ENCODE measurements around the gene TTI1. TPM values are rescaled to one million over a fixed set of nuclear protein-coding genes. Genes with fewer than 3 reads are reported as not detected.

Gene TTI1
- total RNA-seq, 2 experiments from 2014 or later = 10.6 to 11.4 TPM

DNA sequence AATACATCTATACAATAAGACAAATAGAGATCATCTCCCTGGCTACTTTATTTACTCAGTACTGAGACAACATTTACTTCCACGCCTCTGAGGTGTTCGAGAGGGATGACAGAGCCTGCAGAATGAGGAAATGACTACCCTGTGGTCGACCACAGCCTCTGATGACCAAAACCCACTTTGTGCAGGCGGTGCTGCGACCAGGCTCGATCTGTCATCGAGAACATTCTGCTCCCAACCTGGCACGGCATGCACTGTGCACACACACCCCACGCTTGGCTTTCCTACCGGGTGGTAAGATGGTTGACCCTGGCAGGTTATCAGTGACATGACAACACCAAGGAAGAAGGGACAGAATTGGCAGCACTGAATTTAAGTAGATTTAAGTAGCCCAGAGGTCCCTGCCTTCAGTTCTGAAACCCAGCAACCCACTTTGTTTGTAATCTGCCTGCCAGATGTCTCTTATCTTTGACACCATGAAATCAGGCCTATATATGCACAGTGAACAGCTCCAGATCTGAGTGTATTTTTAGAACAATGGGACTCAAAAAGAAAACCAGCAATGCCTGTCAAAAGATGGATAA lies 42.6 kb downstream of the TTI1 start:
- Histone ChIP-seq H3K27me3 (ENCODE audit: control insufficient read depth in 1 of 2, insufficient read depth in 2 of 2, low read length in 2 of 2) (no peaks in the 10 kb centered on the region), H3K4me1 (ENCODE audit: insufficient read depth, low read length) (peaks cover 13% of the 10 kb centered on the region), H3K36me3 (ENCODE audit: insufficient read depth, low read length) (peaks cover 42% of the 10 kb centered on the region), H3K4me3 (ENCODE audit: low read length) (no peak overlapping the region), H3K9me3 (ENCODE audit: control insufficient read depth in 1 of 2, insufficient read depth in 1 of 2, low read length in 2 of 2) (no peaks in the 10 kb centered on the region), H3K27ac (ENCODE audit: low read depth in 1 of 2, low read length in 2 of 2) (no peak overlapping the region)
- Mint-ChIP-seq H3K27me3 (no peaks in the 10 kb centered on the region), H3K4me3 (no peak overlapping the region), H3K36me3 (ENCODE audit: low read depth) (peaks cover 76% of the 10 kb centered on the region), H3K27ac (peak overlapping the region; percentile 68), H3K4me1 (ENCODE audit: low read depth) (peaks cover 24% of the 10 kb centered on the region), H3K9me3 (no peaks in the 10 kb centered on the region)
- intact Hi-C loops (cut with DNase I, micrococcal nuclease) = loop anchor here in 1 of 2 experiments (5.0 kb wide), 1 partner anchor 78 kb away; no protein-coding TSS in a partner anchor
- TF ChIP-seq, protein P1, sequence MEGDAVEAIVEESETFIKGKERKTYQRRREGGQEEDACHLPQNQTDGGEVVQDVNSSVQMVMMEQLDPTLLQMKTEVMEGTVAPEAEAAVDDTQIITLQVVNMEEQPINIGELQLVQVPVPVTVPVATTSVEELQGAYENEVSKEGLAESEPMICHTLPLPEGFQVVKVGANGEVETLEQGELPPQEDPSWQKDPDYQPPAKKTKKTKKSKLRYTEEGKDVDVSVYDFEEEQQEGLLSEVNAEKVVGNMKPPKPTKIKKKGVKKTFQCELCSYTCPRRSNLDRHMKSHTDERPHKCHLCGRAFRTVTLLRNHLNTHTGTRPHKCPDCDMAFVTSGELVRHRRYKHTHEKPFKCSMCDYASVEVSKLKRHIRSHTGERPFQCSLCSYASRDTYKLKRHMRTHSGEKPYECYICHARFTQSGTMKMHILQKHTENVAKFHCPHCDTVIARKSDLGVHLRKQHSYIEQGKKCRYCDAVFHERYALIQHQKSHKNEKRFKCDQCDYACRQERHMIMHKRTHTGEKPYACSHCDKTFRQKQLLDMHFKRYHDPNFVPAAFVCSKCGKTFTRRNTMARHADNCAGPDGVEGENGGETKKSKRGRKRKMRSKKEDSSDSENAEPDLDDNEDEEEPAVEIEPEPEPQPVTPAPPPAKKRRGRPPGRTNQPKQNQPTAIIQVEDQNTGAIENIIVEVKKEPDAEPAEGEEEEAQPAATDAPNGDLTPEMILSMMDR (IDR thresholded peaks at IDR 0.05) = no peak
- ChIA-PET CTCF (no interaction called here), POLR2A (no interaction called here)
- ATAC-seq (ENCODE audit: poor library complexity) (peak; percentile 70), DNase-seq (peak in 9 of 14 experiments; percentile 6 to 77 (median 21))

GRCh38 chr20:37989601-37990295 lies 43.5 kb downstream of the TTI1 start:
- H3K4me1 Mint-ChIP-seq (ENCODE audit: low read depth) = peaks cover 24% of the 10 kb centered on the region
- no peaks in the 10 kb centered on the region for H3K27me3 Mint-ChIP-seq
- H3K9me3 Mint-ChIP-seq = no peaks in the 10 kb centered on the region
- peaks cover 74% of the 10 kb centered on the region for H3K36me3 Mint-ChIP-seq (ENCODE audit: low read depth)
- Histone ChIP-seq H3K4me3 (ENCODE audit: low read length) (no peak overlapping the region), H3K27ac (ENCODE audit: low read depth in 1 of 2, low read length in 2 of 2) (no peak overlapping the region), H3K27me3 (ENCODE audit: control insufficient read depth in 1 of 2, insufficient read depth in 2 of 2, low read length in 2 of 2) (no peaks in the 10 kb centered on the region), H3K4me1 (ENCODE audit: insufficient read depth, low read length) (peaks cover 13% of the 10 kb centered on the region), H3K36me3 (ENCODE audit: insufficient read depth, low read length) (peaks cover 35% of the 10 kb centered on the region), H3K9me3 (ENCODE audit: control insufficient read depth in 1 of 2, insufficient read depth in 1 of 2, low read length in 2 of 2) (no peaks in the 10 kb centered on the region)
- intact Hi-C loops (cut with DNase I, micrococcal nuclease) = loop anchor here in 1 of 2 experiments (5.0 kb wide), 1 partner anchor 77 kb away; no protein-coding TSS in a partner anchor
- DNase-seq (peak in 2 of 14 experiments; percentile 20 to 33), ATAC-seq (ENCODE audit: poor library complexity) (no peak)
- ChIA-PET POLR2A (no interaction called here), CTCF (no interaction called here)
- H3K27ac Mint-ChIP-seq = peak overlapping the region; percentile 68
- TF ChIP-seq, protein P1 (IDR thresholded peaks at IDR 0.05) = no peak
- H3K4me3 Mint-ChIP-seq = no peak overlapping the region

GRCh38 chr20:37988306-37988954 lies 44.8 kb downstream of the TTI1 start:
- Histone ChIP-seq H3K27ac (ENCODE audit: low read depth in 1 of 2, low read length in 2 of 2) (no peak overlapping the region), H3K4me1 (ENCODE audit: insufficient read depth, low read length) (peaks cover 13% of the 10 kb centered on the region), H3K36me3 (ENCODE audit: insufficient read depth, low read length) (peaks cover 40% of the 10 kb centered on the region), H3K27me3 (ENCODE audit: control insufficient read depth in 1 of 2, insufficient read depth in 2 of 2, low read length in 2 of 2) (no peaks in the 10 kb centered on the region), H3K4me3 (ENCODE audit: low read length) (no peak overlapping the region), H3K9me3 (ENCODE audit: control insufficient read depth in 1 of 2, insufficient read depth in 1 of 2, low read length in 2 of 2) (no peaks in the 10 kb centered on the region)
- DNase-seq (no peak), ATAC-seq (ENCODE audit: poor library complexity) (no peak)
- no peaks in the 10 kb centered on the region for H3K9me3 Mint-ChIP-seq
- POLR2A ChIA-PET = no interaction called here
- H3K36me3 Mint-ChIP-seq (ENCODE audit: low read depth) = peaks cover 72% of the 10 kb centered on the region
- H3K27me3 Mint-ChIP-seq = no peaks in the 10 kb centered on the region
- intact Hi-C loops (cut with DNase I, micrococcal nuclease) = no loop called here
- TF ChIP-seq, protein P1 (IDR thresholded peaks at IDR 0.05) = no peak
- no peak overlapping the region for H3K4me3 Mint-ChIP-seq
- CTCF ChIA-PET = no interaction called here
- no peak overlapping the region for H3K27ac Mint-ChIP-seq
- H3K4me1 Mint-ChIP-seq (ENCODE audit: low read depth) = peaks cover 24% of the 10 kb centered on the region
